Thyroid gland (tissue), 4 donors: ENCODE measurements around the gene APOD.

ENCODE experiments used
- CTCF ChIP-seq, 6 experiments: fragments of 200-600 bp in 3 of 6; fragments of 450-650 bp in 3 of 6; sonication (generic) in 3 of 6; IDR thresholded peaks; one replicate each; pipeline ENCODE4 v1.5.1; 2016 to 2019; ENCODE audit warnings: antibody characterized with exemption in 6 of 6, mild to moderate bottlenecking in 2 of 6, inconsistent platforms in 1 of 6, moderate library complexity in 1 of 6
- POLR2A ChIP-seq, 2 donors: fragments of 450-650 bp; IDR thresholded peaks; one replicate each; pipeline ENCODE4 v1.6.1; 2017; ENCODE audit warnings: antibody characterized with exemption in 2 of 2, mild to moderate bottlenecking in 2 of 2, moderate library complexity in 1 of 2

GRCh38 chr3:195537995-195538394, 45.7 kb downstream of the APOD start:
- TF ChIP-seq CTCF (IDR thresholded peaks at IDR 0.05): no peak
- no peak for TF ChIP-seq POLR2A (IDR thresholded peaks at IDR 0.05)
